HG02623 (cell line): ENCODE data around the gene ANAPC15.

ENCODE experiments used
- ATAC-seq: cut with Tn5 transposase; IDR thresholded peaks from one replicate; pipeline ENCODE4 v1.9.1; 2021; ENCODE audit warnings: moderate library complexity; ENCODE audit not compliant: unreplicated experiment

Gene ANAPC15

DNA sequence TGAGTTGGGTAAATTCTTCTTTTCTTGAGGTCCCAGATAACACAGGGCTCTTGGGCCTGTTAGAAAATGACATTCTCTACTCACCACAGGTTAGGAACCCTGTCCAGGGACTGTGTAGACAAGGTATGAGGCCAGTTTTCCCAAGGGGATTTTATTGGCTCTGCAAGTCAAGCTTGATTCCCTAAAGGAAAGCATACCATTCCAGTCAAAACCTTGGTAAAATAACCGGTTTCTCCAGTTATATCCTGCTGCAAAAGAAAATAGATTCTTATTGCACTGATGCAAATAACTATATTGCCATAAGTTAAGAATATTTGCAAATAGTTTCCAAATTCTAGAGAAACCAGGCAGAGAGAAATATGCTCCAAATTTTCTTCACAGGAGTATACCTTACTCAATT, 13.5 kb upstream of the ANAPC15 start:
- ATAC-seq = no peak

DNA sequence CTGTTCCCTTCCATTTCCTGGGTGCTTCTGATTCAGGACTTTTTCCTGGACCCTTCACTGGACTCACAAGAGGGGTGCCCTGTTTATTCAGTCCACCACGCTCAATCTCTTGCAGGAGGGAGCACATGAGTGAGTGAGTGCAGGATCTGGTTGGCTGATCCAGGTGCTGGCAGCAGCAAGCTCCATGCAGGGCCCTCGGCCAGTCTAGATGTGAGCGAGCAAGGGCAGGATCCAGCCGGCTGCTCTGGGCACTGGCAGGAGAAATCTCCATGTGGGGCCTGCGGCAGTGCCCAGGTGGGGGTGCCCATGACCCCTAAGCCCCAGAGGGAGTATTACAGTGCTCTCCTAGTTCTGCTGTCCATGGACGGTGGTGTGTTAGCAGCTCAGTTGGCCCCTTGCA, 11.6 kb upstream of the ANAPC15 start:
- ATAC-seq = no peak

- ATAC-seq = no peak
Observed at GRCh38 chr11:72123117-72123653, 10.7 kb upstream of the ANAPC15 start.

DNA sequence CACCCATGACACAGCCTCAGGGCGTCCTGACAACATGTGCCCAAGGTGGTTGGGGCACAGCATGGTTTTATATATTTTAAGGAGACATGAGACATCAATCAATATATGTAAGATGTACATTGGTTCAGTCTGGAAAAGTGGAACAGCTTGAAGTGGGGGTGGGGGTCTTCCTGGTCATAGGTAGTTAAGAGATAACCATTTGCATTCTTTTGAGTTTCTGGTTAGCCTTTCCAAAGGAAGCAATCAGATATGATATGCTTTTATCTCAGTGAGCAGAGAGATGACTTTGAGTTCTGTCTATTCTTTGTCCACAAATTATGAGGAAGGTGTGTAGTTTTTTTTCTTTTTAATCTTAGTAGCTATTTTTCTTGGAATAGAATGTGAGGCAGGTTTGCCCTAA, 10.1 kb upstream of the ANAPC15 start:
- ATAC-seq = no peak

- ATAC-seq = no peak
Observed at GRCh38 chr11:72120930-72121329, 8.4 kb upstream of the ANAPC15 start.

- no peak for ATAC-seq
Observed at GRCh38 chr11:72119198-72119597, 6.7 kb upstream of the ANAPC15 start.

- ATAC-seq = no peak
Observed at GRCh38 chr11:72116019-72116755, 3.7 kb upstream of the ANAPC15 start.

GRCh38 chr11:72114570-72114969, 2.1 kb upstream of the ANAPC15 start:
- ATAC-seq = no peak

GRCh38 chr11:72112978-72113808, 698 bp upstream of the ANAPC15 start:
- no peak for ATAC-seq

- peak; percentile 1 for ATAC-seq
Observed at GRCh38 chr11:72111300-72112142, 974 bp downstream of the ANAPC15 start.

DNA sequence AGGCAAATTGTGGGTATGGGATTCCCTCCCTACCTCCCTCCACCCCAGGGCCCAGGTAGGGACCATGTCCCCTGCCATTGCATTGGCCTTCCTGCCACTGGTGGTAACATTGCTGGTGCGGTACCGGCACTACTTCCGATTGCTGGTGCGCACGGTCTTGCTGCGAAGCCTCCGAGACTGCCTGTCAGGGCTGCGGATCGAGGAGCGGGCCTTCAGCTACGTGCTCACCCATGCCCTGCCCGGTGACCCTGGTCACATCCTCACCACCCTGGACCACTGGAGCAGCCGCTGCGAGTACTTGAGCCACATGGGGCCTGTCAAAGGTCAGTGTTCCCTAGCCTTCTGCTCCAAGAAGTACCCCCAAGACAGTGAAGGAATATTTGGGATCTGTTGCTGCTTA, 6.6 kb downstream of the ANAPC15 start, which contains the start of gene TOMT:
TSS of gene TOMT (plus strand) at position 37 of the 400 bp plus-strand sequence. CDS start at position 65, 28 bp downstream.
- ATAC-seq = no peak

- no peak for ATAC-seq
Observed at GRCh38 chr11:72103754-72104167, 8.7 kb downstream of the ANAPC15 start.

- ATAC-seq = peak; percentile 86
Observed at GRCh38 chr11:72102946-72103753, 9.3 kb downstream of the ANAPC15 start, which contains the start of gene LAMTOR1. LAMTOR1 (minus strand) TSS chr11:72103297; CDS start chr11:72103224, 73 bp downstream.

GRCh38 chr11:72102631-72102945, 9.9 kb downstream of the ANAPC15 start:
- no peak for ATAC-seq

GRCh38 chr11:72102162-72102561, 10.3 kb downstream of the ANAPC15 start:
- no peak for ATAC-seq

DNA sequence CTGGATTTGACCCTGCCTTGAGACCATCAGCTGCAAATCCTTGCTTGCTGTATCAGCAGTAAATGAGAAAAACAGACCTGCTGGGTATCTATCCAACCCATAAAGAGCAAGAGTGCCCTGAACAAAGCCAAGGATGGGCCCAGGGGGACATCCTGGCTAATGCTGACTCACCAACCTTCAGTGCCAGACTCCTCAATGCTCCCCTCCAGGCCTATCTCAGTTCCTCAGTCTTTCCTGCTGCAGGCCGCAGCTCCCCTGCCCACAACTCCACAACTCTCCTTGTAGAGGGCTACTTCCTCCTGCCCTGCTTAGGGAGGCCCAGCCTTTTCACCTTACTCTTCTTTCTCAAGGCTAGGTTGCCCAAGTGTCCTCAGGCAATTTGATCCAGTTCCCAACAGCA, 12.0 kb downstream of the ANAPC15 start:
- no peak for ATAC-seq

DNA sequence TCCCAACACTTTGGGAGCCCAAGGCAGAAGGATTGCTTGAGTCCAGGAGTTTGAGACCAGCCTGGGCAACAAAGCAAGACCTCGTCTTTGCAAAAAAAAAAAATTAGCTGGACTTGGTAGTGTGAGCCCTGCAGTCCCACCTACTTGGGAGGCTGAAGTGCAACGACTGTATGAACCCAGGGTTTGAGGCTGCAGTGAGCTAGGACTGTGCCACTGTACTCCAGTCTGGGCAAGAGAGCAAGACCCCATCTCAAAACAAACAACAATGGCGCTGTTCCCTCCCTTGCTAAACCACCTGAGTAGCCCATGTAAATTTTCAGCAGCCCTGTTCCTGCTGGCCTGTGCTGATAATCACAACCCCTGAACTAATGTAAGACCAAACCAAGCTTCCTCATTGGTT, 12.5 kb downstream of the ANAPC15 start:
- ATAC-seq = no peak

DNA sequence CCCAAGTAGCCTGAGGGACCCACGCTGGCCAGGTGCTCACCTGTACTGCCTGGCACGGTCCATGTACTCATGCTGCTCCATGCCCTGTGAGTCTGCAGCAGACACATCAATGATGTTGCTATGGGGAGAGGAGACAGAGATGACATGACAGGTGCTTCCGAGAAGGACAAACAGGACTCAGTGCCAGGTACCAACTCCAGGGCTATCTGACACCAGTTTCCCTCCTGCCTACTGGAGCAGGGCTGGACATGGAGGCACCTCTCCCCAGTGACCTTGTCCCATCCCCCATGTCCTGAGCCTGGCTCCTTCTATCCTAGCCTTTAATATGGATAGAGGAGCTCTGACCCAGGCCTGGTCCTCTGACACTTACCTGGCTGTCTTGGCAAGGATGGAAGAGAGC, 13.8 kb downstream of the ANAPC15 start:
- no peak for ATAC-seq

GRCh38 chr11:72091292-72091691, 21.2 kb downstream of the ANAPC15 start:
- no peak for ATAC-seq
